BE2C (cell line): ENCODE data around the gene WDR83.
A peak's percentile ranks its signal among the peaks of the same experiment; 100 is the strongest.
"Not testable (repeated sequence)": the region's sequence is repeated elsewhere in the genome, so short reads cannot be mapped to it uniquely, and the experiment has no call there.

Experiments
- DNase-seq: peaks from one replicate; pipeline ENCODE4 v3.0.0-alpha.2; 2020
- H3K27me3 ChIP-seq: fragments of 250-450 bp; sonication (Bioruptor Pico); 2 replicates; pipeline ENCODE4 v1.5.1; 2020; ENCODE audit warnings: mild to moderate bottlenecking
- H3K36me3 ChIP-seq: fragments of 250-450 bp; sonication (Bioruptor Pico); 2 replicates; pipeline ENCODE4 v1.5.1; 2020; ENCODE audit warnings: mild to moderate bottlenecking
- H3K4me1 ChIP-seq: fragments of 250-450 bp; sonication (Bioruptor Pico); 2 replicates; pipeline ENCODE4 v1.5.1; 2020
- H3K4me3 ChIP-seq: 2 replicates; pipeline ENCODE4 v1.5.1; 2011; ENCODE audit warnings: low read depth, low read length
- H3K9me3 ChIP-seq: fragments of 250-450 bp; sonication (Bioruptor Pico); 2 replicates; pipeline ENCODE4 v1.5.1; 2020
- TF ChIP-seq, protein P1 (sequence below): IDR thresholded peaks from 2 replicates; pipeline ENCODE4 v1.5.1; 2012; ENCODE audit warnings: mild to moderate bottlenecking, low read depth, low read length

WDR83 gene

DNA sequence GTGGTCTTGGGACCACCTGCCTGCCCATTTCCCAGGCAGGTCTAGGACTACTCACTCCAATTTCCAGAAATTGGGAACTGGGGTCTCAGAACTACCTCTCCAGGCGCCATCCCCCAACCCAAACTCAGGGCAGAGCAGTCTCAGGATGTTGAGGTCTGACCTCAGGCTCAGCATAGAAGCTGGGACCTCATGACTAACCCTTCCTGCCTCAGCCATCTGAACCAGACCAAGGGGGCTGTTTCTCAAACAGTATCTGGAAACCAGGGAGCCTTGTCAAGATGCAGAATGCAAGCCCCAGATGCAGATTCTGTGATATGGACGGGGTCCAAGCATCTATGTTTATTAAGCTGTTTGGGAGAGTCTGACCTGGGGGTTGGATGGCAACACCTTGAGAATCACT lies 28.5 kb downstream of the WDR83 start:
- H3K9me3 ChIP-seq: no peaks in the 10 kb centered on the region
- peaks cover 18% of the 10 kb centered on the region for H3K36me3 ChIP-seq
- TF ChIP-seq, protein P1, sequence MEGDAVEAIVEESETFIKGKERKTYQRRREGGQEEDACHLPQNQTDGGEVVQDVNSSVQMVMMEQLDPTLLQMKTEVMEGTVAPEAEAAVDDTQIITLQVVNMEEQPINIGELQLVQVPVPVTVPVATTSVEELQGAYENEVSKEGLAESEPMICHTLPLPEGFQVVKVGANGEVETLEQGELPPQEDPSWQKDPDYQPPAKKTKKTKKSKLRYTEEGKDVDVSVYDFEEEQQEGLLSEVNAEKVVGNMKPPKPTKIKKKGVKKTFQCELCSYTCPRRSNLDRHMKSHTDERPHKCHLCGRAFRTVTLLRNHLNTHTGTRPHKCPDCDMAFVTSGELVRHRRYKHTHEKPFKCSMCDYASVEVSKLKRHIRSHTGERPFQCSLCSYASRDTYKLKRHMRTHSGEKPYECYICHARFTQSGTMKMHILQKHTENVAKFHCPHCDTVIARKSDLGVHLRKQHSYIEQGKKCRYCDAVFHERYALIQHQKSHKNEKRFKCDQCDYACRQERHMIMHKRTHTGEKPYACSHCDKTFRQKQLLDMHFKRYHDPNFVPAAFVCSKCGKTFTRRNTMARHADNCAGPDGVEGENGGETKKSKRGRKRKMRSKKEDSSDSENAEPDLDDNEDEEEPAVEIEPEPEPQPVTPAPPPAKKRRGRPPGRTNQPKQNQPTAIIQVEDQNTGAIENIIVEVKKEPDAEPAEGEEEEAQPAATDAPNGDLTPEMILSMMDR: no peak
- H3K4me1 ChIP-seq: no peaks in the 10 kb centered on the region
- H3K4me3 ChIP-seq: peak overlapping the region; percentile 92; the same call in 1 of the 2 replicates
- H3K27me3 ChIP-seq: no peaks in the 10 kb centered on the region
- DNase-seq: no peak

DNA sequence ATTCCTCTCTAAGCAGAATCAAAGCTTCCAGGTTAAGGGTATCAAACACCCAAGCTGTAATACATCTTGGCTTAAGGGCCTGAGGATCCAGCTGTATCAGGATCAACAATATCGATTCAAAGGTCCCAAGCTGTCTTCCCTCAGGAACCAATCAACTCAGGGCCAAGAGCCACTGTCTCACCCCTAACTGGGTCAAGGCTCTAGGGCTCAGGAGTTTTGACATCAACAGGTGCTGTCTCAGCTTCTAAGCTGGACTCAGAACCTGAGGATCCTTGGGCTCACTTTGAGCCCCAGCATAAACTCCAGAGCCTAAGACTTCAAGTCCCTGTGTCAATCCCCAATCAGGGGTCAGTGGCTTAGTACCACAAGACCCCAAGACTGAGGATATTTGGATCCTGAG lies 28.9 kb downstream of the WDR83 start:
- peaks cover 20% of the 10 kb centered on the region for H3K36me3 ChIP-seq
- TF ChIP-seq, protein P1: no peak
- H3K4me3 ChIP-seq: peak overlapping the region; percentile 92
- no peak for DNase-seq
- no peaks in the 10 kb centered on the region for H3K4me1 ChIP-seq
- no peaks in the 10 kb centered on the region for H3K9me3 ChIP-seq
- no peaks in the 10 kb centered on the region for H3K27me3 ChIP-seq

DNA sequence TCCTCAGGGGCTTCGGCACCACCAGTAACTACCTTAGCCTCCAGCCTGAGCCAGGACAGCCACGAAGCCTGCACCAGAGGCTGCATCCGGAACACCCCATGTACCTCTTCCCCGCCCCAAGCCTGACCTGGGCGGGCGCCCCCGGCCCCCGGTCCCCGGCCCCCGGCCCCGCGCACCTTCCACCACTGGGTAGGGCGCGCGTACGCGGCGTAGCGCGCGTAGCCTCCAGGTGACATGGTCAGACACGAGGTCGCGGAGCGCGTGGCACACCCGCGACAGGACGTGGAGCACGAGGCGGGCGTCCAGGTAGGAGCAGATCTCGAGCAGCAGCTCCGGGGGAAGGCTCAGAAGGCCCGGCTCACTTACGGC lies 29.4 kb downstream of the WDR83 start:
- TF ChIP-seq, protein P1: no peak
- peak overlapping the region; percentile 92 for H3K4me3 ChIP-seq
- no peaks in the 10 kb centered on the region for H3K9me3 ChIP-seq
- peaks cover 25% of the 10 kb centered on the region for H3K36me3 ChIP-seq
- no peak for DNase-seq
- H3K27me3 ChIP-seq: no peaks in the 10 kb centered on the region
- H3K4me1 ChIP-seq: no peaks in the 10 kb centered on the region

DNA sequence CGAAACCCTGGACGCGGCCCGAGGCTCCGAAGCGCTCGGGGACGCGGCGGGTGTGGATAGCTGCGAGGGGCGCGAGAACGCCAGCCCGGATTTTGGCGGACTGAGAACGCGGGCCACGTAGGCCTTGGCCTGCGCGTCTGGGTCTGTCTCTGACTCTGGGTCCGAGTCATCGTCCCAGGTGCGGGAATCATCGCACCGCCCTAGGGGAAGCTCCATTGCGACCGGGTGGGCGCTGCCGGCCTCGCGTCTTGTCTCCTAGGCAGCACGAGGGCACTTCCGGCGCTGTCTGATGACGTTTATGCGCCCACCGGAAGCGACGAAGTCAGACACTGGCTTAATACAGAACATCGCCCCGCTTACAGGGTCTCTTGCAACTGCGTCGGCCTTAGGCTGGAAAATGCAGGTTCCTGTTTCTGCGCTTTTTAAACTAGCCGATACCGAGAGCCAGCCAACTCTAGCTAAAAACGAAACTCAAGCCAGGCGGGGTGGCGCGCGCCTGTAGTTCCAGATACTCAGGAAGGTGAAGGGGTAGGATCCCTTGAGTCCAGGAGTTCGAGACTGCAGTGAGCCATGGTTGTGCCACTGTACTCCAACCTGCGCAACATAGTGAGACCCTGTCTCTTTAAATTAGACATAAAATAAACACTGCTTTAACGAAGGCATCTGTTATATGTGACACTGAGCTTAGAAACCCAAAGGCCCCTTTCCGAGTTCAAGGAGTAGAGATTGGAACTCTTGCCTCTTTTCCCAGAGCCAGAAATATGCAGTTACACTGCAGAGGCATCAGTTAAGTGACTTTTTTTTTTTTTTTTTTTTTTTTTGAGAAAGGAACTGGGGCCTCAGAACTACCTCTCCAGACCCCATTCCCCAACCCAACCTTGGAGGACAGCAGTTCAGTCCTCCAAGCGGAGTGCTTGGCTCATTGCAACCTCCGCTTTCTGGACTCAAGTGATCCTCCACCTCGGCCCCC lies 30.0 kb downstream of the WDR83 start, which contains the start of gene FBXW9:
FBXW9 (minus strand) TSS at position 266 of the 970 bp plus-strand sequence; CDS start at position 216, 50 bp downstream.
- peak; percentile 96 for DNase-seq
- Histone ChIP-seq H3K4me3 (peak within 1 kb of the TSS; percentile 92), H3K36me3 (peaks cover 31% of the 10 kb centered on the region), H3K4me1 (no peaks in the 10 kb centered on the region), H3K27me3 (no peaks in the 10 kb centered on the region), H3K9me3 (no peaks in the 10 kb centered on the region)
- TF ChIP-seq, protein P1: no peak

DNA sequence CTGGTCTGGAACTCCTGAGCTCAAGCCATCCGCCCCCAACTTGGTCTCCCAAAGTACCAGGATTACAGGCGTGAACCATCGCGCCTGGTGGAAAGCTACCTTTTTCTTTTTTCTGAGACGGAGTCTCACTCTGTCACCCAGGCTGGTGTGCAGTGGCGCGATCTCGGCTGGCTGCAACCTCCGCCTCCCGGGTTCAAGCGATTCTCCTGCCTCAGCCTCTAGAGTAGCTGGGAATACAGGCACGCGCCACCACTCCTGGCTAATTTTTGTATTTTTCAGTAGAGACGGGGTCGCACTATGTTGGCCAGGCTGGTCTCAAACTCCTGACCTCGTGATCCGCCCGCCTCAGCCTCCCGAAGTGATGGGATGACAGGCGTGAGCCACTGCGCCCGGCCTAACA lies 30.8 kb downstream of the WDR83 start:
- not testable (repeated sequence) for H3K4me1 ChIP-seq, H3K27me3 ChIP-seq, H3K9me3 ChIP-seq, DNase-seq
- Histone ChIP-seq H3K36me3 (peaks cover 39% of the 10 kb centered on the region), H3K4me3 (peak overlapping the region; percentile 92; the same call in 1 of the 2 replicates)

DNA sequence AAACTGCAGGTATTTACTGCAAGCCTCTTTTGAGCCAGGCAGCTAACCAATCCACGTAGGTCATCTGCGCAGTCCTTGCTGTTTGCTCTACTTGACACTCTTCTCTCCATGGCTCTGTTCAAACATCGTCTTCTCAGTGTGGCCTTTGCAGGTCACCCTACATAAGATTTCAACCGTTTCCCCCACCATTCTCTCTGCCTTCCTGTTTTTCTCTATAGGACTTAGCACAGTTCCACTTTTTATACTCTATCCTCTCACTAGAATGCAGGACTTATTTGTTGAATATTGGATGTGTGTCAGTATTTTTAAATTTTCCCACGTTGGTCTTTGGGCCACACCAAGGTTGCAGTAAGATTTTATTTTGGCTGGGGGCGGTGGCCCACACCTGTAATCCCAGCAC lies 31.5 kb downstream of the WDR83 start:
- Histone ChIP-seq H3K27me3 (no peaks in the 10 kb centered on the region), H3K36me3 (peaks cover 46% of the 10 kb centered on the region), H3K4me3 (no peak overlapping the region), H3K9me3 (no peaks in the 10 kb centered on the region), H3K4me1 (peaks cover 3% of the 10 kb centered on the region)
- DNase-seq: no peak
- TF ChIP-seq, protein P1: no peak
